ENCODE results near the gene CDC34. TPM values are rescaled to one million over a fixed set of nuclear protein-coding genes. Genes with fewer than 3 reads are reported as not detected.

CDC34 gene
- total RNA-seq, 1 donor from 2014 or later: 169 TPM

DNA sequence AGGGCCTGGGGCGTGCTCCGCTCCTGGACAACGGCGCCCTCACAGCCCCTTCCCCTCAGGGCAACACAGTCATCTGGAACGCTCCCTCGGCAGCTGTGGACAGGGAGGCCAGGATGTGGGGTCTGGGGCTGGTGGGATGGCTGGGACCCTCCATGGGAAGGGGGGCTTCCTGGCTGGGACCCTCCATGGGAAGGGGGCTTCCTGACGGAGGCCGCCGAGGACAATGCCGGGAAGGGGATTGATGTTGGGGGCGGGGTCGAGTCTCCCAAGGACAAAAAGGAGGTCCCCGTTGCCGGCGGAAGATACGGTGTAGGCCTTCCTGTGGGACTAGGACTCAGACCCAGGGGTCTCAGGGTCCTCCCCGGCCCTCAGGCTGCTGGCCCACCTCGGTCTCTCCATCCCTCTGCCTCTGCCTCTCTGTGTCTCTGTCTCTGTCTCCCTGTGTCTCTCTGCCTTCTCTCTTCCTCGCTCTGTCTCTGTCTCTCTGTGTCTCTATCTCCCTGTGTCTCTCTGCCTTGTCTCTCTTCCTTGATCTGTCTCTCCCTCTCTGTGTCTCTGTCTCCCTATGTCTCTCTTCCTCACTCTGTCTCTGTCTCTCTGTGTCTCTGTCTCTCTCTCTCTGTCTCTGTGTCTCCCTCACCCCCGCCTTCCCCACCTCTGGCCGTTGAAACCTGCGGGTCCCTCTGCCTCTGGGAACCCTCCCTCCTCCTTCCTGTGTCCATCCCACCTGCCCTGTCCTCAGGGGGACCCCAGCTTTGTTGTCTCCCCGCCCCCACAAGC is 38.0 kb upstream of the CDC34 start:
- H3K36me3 ChIP-seq (ENCODE audit: control insufficient read depth, insufficient read depth, low read length): no peaks in the 10 kb centered on the region
- no peak for FAIRE-seq

DNA sequence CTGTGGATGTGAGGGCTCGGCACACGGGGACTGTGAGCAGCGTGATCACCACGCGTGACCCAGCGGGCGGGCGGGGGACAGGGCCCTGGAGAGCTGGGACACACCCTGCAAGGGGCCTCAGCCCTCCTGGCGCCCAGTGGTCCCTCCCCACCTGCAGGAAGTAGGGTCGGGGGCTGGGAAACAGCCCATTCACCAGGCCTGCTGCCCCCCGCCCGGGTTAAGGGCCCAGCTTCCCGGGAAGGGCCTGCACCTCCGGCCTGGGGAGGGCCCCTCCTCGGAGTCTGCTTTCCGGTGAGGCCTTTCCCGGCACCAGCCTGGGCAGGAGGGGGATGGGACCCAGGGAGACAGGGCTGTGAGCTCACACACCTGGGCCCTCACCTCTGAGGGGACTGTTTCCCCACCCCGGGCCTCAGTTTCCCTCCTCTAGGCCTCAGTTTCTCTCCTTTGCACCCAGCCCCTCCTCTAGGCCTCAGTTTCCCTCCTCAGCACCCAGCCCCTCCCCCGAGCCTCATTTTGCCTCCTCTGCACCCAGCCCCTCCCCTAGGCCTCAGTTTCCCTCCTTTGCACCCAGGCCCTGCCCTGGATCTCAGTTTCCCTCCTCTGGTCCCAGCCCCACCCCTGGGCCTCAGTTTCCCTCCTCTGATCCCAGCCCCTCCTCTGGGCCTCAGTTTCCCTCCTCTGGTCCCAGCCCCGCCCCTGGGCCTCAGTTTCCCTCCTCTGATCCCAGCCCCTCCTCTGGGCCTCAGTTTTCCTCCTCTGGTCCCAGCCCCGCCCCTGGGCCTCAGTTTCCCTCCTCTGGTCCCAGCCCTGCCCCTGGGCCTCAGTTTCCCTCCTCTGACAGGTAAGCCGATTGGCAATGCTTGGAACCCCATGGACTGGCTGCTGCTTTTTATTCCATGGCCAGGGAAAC is 37.1 kb upstream of the CDC34 start:
- DNase-seq (ENCODE audit: low read depth) (no peak), FAIRE-seq (no peak)
- H3K36me3 ChIP-seq (ENCODE audit: control insufficient read depth, insufficient read depth, low read length): no peaks in the 10 kb centered on the region
- H3K27me3 ChIP-seq (ENCODE audit: control insufficient read depth, insufficient read depth, low read length): peaks cover 8% of the 10 kb centered on the region
- TF ChIP-seq CTCF (IDR thresholded peaks at IDR 0.05; ENCODE audit: insufficient read depth, low read length, severe bottlenecking): no peak
- no peak overlapping the region for H3K4me3 ChIP-seq (ENCODE audit: low read depth, low read length)

More for the DNA sequence above, 38.0 kb upstream of the CDC34 start:
- H3K4me3 ChIP-seq (ENCODE audit: low read depth, low read length): no peak overlapping the region
- no peak for DNase-seq (ENCODE audit: low read depth)
- H3K27me3 ChIP-seq (ENCODE audit: control insufficient read depth, insufficient read depth, low read length): peaks cover 8% of the 10 kb centered on the region
- TF ChIP-seq CTCF (IDR thresholded peaks at IDR 0.05; ENCODE audit: insufficient read depth, low read length, severe bottlenecking): no peak

- H3K36me3 ChIP-seq (ENCODE audit: control insufficient read depth, insufficient read depth, low read length): no peaks in the 10 kb centered on the region
- H3K27me3 ChIP-seq (ENCODE audit: control insufficient read depth, insufficient read depth, low read length): peaks cover 8% of the 10 kb centered on the region
- DNase-seq (ENCODE audit: low read depth) (no peak), FAIRE-seq (no peak)
- H3K4me3 ChIP-seq (ENCODE audit: low read depth, low read length): no peak overlapping the region
- TF ChIP-seq CTCF (IDR thresholded peaks at IDR 0.05; ENCODE audit: insufficient read depth, low read length, severe bottlenecking): no peak
Measured at GRCh38 chr19:495081-495401, 36.5 kb upstream of the CDC34 start.

- FAIRE-seq (no peak), DNase-seq (ENCODE audit: low read depth) (no peak)
- H3K4me3 ChIP-seq (ENCODE audit: low read depth, low read length): no peak overlapping the region
- peaks cover 8% of the 10 kb centered on the region for H3K27me3 ChIP-seq (ENCODE audit: control insufficient read depth, insufficient read depth, low read length)
- peak; percentile 66 for TF ChIP-seq CTCF (IDR thresholded peaks at IDR 0.05; ENCODE audit: insufficient read depth, low read length, severe bottlenecking)
- H3K36me3 ChIP-seq (ENCODE audit: control insufficient read depth, insufficient read depth, low read length): no peaks in the 10 kb centered on the region
Measured at GRCh38 chr19:495402-496111, 36.0 kb upstream of the CDC34 start.

DNA sequence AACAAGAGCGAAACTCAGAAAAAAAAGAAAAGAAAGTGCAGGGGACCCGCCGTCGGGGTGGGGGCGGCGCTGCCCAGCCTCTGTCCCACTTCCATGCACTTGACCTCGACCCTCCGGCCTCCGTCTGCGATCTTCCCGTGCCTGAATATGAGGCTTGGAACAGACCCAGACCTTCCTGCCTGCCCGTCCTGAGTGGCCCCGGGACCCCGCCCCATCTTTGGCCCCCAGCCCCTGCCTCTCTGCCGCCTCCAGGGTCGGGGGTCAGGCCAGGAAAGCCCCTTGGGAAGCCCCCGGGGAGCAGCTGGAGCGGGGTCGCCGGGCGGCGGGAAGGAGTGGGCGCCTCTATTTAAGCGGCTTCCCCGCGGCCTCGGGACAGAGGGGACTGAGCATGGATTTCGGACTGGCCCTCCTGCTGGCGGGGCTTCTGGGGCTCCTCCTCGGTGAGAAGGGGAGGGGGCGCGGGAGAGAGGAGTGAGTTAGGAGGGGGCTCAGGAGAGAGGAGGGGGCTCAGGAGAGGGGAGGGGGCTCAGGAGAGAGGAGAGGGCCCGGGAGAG is 35.4 kb upstream of the CDC34 start, which contains the start of gene MADCAM1:
MADCAM1 (plus strand) TSS at position 375 of the 554 bp plus-strand sequence; CDS start at position 389, 14 bp downstream.
- no peak for TF ChIP-seq CTCF (IDR thresholded peaks at IDR 0.05; ENCODE audit: insufficient read depth, low read length, severe bottlenecking)
- Histone ChIP-seq H3K36me3 (ENCODE audit: control insufficient read depth, insufficient read depth, low read length) (no peaks in the 10 kb centered on the region), H3K4me3 (ENCODE audit: low read depth, low read length) (no peak within 1 kb of the TSS), H3K27me3 (ENCODE audit: control insufficient read depth, insufficient read depth, low read length) (peaks cover 8% of the 10 kb centered on the region)
- DNase-seq (ENCODE audit: low read depth) (no peak), FAIRE-seq (no peak)

Measured in bronchial epithelial cell (primary cell).